Ovary (tissue), 9 donors: ENCODE data around the gene SPDYA. TPM values are rescaled to one million over a fixed set of nuclear protein-coding genes. Genes with fewer than 3 reads are reported as not detected.

Experiments used
- DNase-seq, 5 donors: peaks; one replicate each; pipeline ENCODE4 v3.0.0-alpha.2; 2019 to 2020
- H3K27ac ChIP-seq, 2 donors: fragments of 200-600 bp; one replicate each; pipeline versions ENCODE4 v1.5.1 to v1.8.0; 2019 to 2022
- H3K27me3 ChIP-seq: fragments of 200-600 bp; one replicate; pipeline ENCODE4 v1.8.0; 2022
- H3K36me3 ChIP-seq: fragments of 200-600 bp; sonication (generic); one replicate; pipeline ENCODE4 v1.5.1; 2019
- H3K4me1 ChIP-seq: one replicate; pipeline ENCODE4 v1.8.1; 2013; ENCODE audit warnings: mild to moderate bottlenecking, moderate library complexity; ENCODE audit not compliant: insufficient read depth
- H3K4me3 ChIP-seq: fragments of 200-600 bp; sonication (generic); one replicate; pipeline ENCODE4 v1.5.1; 2017
- H3K9me3 ChIP-seq, 2 donors: fragments of 200-600 bp in 1 of 2; sonication (generic) in 1 of 2; one replicate each; pipeline versions ENCODE4 v1.5.1 to v1.8.1; 2013 to 2019; ENCODE audit warnings: mild to moderate bottlenecking in 1 of 2, moderate library complexity in 1 of 2
- EP300 ChIP-seq: sonication (generic); formaldehyde crosslinking; IDR thresholded peaks from one replicate; pipeline ENCODE4 v1.6.1; 2017; ENCODE audit warnings: antibody characterized with exemption
- POLR2A ChIP-seq: fragments of 450-650 bp; IDR thresholded peaks from one replicate; pipeline ENCODE4 v1.6.1; 2017; ENCODE audit warnings: antibody characterized with exemption, mild to moderate bottlenecking, moderate library complexity
- WGBS, 3 donors: extraction: QIAGEN DNeasy Blood & Tissue Kit in 1 of 3; methylation state at CpG; one replicate each; pipeline versions ENCODE4 v1.1.5 to v1.1.7; 2013 to 2017; 5-methylcytosine and 5-hydroxymethylcytosine counted together
- intact Hi-C, 4 donors: fragments of 100-400 bp; cut with DNase I; formaldehyde crosslinking; loops; one replicate each; pipeline versions ENCODE4 v1.11.0 to v1.15.1; 2022 to 2023
- polyA plus RNA-seq, 2 donors: library from polyadenylated mRNA; stranded (reverse); fragments of 200-250 nt in 1 of 2; fragments of 350-450 nt in 1 of 2; fragmentation: Illumina TruSeq in 1 of 2; extraction: RNeasy Lipid Tissue Mini Kit (QIAGEN cat#74804) in 1 of 2; gene quantifications; one replicate each; pipeline ENCODE4 v1.2.3, GENCODE V29; 2013 to 2014
- total RNA-seq, 7 donors: library from RNA; depleted of rRNA in 2 of 7; stranded (reverse); fragments of >200 nt in 2 of 7; fragmentation: NEBNext Ultra II Directional in 3 of 7; extraction: Animal tissue kit (Norgen Biotek cat#: 25700) in 3 of 7; gene quantifications; one replicate each; pipeline versions ENCODE4 v1.1.0 to v1.2.4, GENCODE V29; 2016 to 2023
- TF ChIP-seq, protein P1 (sequence below), 3 donors: fragments of 450-650 bp in 2 of 3; fragments of 200-600 bp in 1 of 3; IDR thresholded peaks; one replicate each; pipeline versions ENCODE4 v1.5.1 to v1.8.0; 2016 to 2022; ENCODE audit warnings: antibody characterized with exemption in 3 of 3, mild to moderate bottlenecking in 1 of 3
- donor health status: DM: no; HTN: no; CAD: no; lungs with moderate emphysema.
- donor health status: DM: no; HTN: no; CAD: no.
- donor health status: Bipolar disorder and iron deficiency.
- donor health status: DM: yes; HTN: yes; CAD: no.
- donor health status: DM: no; HTN: no; CAD: no.
- donor health status: DM: yes; HTN: yes; CAD: no.

The SPDYA gene
- total and polyA plus RNA-seq, 9 donors = 0.13 to 4.3 (median 0.94) TPM

DNA sequence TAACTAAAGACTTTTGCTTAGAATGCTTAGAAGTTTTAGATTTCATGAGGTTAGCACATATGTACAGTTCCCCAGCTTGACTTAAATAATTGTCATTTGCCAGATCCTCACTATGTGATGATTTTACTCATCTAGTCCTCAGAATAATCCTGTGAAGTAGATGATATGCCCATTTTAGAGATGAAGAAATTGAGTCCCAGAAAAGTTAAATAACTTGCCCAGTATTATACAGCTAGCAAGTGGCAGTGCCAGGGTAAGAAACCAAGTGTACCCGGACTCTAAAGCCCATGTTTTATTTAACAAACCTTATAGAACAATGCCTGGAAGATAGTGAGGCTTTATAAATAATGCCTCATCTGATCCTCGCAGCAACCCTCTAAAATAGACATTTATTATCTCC lies 28.3 kb downstream of the SPDYA start:
- no peaks in the 10 kb centered on the region for H3K36me3 ChIP-seq
- no peak for DNase-seq
- TF ChIP-seq EP300 (no peak), POLR2A (no peak)
- TF ChIP-seq, protein P1, sequence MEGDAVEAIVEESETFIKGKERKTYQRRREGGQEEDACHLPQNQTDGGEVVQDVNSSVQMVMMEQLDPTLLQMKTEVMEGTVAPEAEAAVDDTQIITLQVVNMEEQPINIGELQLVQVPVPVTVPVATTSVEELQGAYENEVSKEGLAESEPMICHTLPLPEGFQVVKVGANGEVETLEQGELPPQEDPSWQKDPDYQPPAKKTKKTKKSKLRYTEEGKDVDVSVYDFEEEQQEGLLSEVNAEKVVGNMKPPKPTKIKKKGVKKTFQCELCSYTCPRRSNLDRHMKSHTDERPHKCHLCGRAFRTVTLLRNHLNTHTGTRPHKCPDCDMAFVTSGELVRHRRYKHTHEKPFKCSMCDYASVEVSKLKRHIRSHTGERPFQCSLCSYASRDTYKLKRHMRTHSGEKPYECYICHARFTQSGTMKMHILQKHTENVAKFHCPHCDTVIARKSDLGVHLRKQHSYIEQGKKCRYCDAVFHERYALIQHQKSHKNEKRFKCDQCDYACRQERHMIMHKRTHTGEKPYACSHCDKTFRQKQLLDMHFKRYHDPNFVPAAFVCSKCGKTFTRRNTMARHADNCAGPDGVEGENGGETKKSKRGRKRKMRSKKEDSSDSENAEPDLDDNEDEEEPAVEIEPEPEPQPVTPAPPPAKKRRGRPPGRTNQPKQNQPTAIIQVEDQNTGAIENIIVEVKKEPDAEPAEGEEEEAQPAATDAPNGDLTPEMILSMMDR (IDR thresholded peaks at IDR 0.05) = no peak
- no peak overlapping the region for H3K4me3 ChIP-seq
- 93 to 97% (median 94%) methylated on average over 2 of the region's 2 CpGs for WGBS, 3 donors
- H3K4me1 ChIP-seq = no peaks in the 10 kb centered on the region
- intact Hi-C loops = no loop called here
- no peak overlapping the region for H3K27ac ChIP-seq
- no peaks in the 10 kb centered on the region for H3K27me3 ChIP-seq
- H3K9me3 ChIP-seq = no peaks in the 10 kb centered on the region

DNA sequence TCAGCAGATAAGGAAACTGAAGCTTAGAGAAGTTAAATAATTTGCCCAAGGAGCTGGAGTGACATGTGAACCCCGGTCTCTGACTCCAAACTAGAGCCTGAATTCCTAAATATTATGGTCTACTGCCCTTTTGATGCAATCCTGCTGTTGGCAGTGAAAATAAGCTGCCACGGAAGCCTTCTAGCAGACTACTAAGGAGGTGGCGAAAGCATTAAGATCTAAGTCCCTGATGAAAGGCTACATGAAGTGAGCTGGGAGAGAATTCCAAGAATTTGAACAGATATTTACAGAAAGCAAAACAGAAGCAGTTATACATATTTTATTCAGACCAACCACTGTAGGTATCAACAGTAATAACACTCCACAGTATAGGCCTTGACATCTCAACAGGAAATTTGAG lies 31.4 kb downstream of the SPDYA start:
- Histone ChIP-seq H3K27me3 (no peaks in the 10 kb centered on the region), H3K27ac (no peak overlapping the region), H3K9me3 (no peaks in the 10 kb centered on the region), H3K4me3 (no peak overlapping the region), H3K36me3 (no peaks in the 10 kb centered on the region), H3K4me1 (no peaks in the 10 kb centered on the region)
- WGBS, 3 donors = 43 to 47% (median 46%) methylated on average over 3 of the region's 3 CpGs
- intact Hi-C loops = no loop called here
- DNase-seq = no peak
- TF ChIP-seq POLR2A = no peak
- no peak for TF ChIP-seq EP300

DNA sequence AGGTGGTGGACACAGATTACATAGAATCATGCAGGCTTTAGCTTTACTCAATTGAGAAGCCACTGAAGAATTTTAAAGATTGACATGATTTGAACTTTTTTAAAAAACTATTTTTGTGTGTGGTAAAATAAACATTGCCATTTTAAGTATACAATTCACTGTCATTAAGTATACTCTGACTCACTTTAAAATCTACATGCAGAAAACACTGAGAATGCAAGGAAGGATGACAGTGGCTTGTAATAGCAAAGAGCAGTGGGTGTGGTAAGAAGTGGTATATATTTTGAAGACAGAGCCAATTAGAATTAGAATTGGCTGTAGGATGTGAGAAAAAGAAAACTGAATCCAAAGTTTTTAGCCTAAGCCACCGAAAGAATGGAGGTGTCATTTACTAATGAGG lies 44.6 kb downstream of the SPDYA start:
- intact Hi-C loops = no loop called here
- 88 to 96% (median 91%) methylated on average over 1 of the region's 1 CpG for WGBS, 3 donors
- H3K36me3 ChIP-seq = no peaks in the 10 kb centered on the region
- no peaks in the 10 kb centered on the region for H3K4me1 ChIP-seq
- no peaks in the 10 kb centered on the region for H3K9me3 ChIP-seq
- no peak overlapping the region for H3K27ac ChIP-seq
- DNase-seq = no peak
- no peak for TF ChIP-seq EP300
- TF ChIP-seq POLR2A = no peak
- TF ChIP-seq, protein P1 (IDR thresholded peaks at IDR 0.05) = no peak
- H3K4me3 ChIP-seq = no peak overlapping the region
- no peaks in the 10 kb centered on the region for H3K27me3 ChIP-seq

DNA sequence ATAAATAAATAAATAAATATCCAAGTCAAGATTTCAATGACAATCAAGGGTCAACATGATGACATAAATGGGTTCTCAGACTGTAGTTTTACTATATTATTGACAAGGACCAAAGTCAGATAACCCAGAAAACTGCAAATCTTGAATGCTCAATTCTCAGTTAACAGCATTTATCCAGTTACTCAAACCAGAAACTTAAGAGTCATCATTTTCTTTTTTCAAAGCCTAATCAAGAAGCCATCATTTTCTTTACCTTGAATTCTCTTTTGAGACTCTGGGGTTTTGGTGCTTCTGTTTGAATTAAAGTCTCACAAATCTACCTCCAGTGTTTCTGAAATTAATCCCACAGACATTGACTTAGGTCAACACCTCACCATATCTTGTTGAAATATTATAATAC lies 45.3 kb downstream of the SPDYA start:
- Histone ChIP-seq H3K36me3 (no peaks in the 10 kb centered on the region), H3K27ac (no peak overlapping the region), H3K4me3 (no peak overlapping the region), H3K27me3 (no peaks in the 10 kb centered on the region), H3K9me3 (no peaks in the 10 kb centered on the region), H3K4me1 (no peaks in the 10 kb centered on the region)
- TF ChIP-seq EP300 = no peak
- no peak for TF ChIP-seq POLR2A
- TF ChIP-seq, protein P1 (IDR thresholded peaks at IDR 0.05) = no peak
- no peak for DNase-seq
- intact Hi-C loops = no loop called here

DNA sequence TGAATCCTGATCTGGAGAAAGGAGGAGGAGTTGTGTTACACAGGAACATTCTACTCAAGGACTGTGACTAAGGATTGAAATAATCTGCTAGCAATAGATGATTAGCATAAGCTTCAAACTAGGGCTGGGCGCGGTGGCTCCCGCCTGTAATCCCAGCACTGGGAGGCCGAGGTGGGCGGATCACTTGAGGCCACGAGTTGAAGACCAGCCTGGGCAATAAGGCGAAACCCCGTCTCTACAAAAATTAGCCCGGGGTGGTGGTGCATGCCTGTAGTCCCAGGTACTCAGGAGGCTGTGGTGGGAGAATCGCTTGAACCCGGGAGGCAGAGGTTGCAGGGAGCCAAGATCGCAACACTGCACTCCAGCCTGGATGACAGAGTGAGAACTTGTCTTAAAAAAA lies 58.0 kb downstream of the SPDYA start:
- TF ChIP-seq POLR2A = no peak
- TF ChIP-seq EP300 = no peak
- TF ChIP-seq, protein P1 (IDR thresholded peaks at IDR 0.05) = no peak
- H3K9me3 ChIP-seq = no peaks in the 10 kb centered on the region
- DNase-seq = no peak
- H3K36me3 ChIP-seq = no peaks in the 10 kb centered on the region
- WGBS, 3 donors = 76 to 80% (median 77%) methylated on average over 12 of the region's 12 CpGs
- H3K4me3 ChIP-seq = no peak overlapping the region
- no peaks in the 10 kb centered on the region for H3K27me3 ChIP-seq
- H3K4me1 ChIP-seq = peaks cover 11% of the 10 kb centered on the region
- H3K27ac ChIP-seq = no peak overlapping the region
- intact Hi-C loops = no loop called here
